AG10803 (cell line): ENCODE data around the gene NOTO.

ENCODE experiments used
- DNase-seq: peaks from one replicate; pipeline ENCODE4 v3.0.0; 2010; ENCODE audit warnings: low read depth
- H3K4me3 ChIP-seq: 2 replicates; pipeline ENCODE4 v1.5.1; 2011; ENCODE audit warnings: mild to moderate bottlenecking, low read length, control low read depth
- CTCF ChIP-seq: conservative IDR thresholded peaks from 2 replicates; pipeline ENCODE4 v1.5.1; 2011; ENCODE audit warnings: mild to moderate bottlenecking, low read length, control low read depth, inconsistent platforms

NOTO gene

GRCh38 chr2:73259704-73260337 lies 57.4 kb downstream of the NOTO start:
- H3K4me3 ChIP-seq: no peak overlapping the region
- no peak for TF ChIP-seq CTCF
- no peak for DNase-seq

GRCh38 chr2:73260338-73260984 lies 58.1 kb downstream of the NOTO start:
- peak; percentile 52 for DNase-seq
- H3K4me3 ChIP-seq: no peak overlapping the region
- TF ChIP-seq CTCF: peak; percentile 67
